NCI-H510A treated with DMSO at 0.1 percent for 48 hours (cell line): ENCODE results near the gene FAM222A.
"Not testable (repeated sequence)": the region's sequence is repeated elsewhere in the genome, so short reads cannot be mapped to it uniquely, and the experiment has no call there.

Experiments
- DNase-seq: peaks from one replicate; lab custom pipeline; 2025; lab: John Stamatoyannopoulos, UW

Gene FAM222A

DNA sequence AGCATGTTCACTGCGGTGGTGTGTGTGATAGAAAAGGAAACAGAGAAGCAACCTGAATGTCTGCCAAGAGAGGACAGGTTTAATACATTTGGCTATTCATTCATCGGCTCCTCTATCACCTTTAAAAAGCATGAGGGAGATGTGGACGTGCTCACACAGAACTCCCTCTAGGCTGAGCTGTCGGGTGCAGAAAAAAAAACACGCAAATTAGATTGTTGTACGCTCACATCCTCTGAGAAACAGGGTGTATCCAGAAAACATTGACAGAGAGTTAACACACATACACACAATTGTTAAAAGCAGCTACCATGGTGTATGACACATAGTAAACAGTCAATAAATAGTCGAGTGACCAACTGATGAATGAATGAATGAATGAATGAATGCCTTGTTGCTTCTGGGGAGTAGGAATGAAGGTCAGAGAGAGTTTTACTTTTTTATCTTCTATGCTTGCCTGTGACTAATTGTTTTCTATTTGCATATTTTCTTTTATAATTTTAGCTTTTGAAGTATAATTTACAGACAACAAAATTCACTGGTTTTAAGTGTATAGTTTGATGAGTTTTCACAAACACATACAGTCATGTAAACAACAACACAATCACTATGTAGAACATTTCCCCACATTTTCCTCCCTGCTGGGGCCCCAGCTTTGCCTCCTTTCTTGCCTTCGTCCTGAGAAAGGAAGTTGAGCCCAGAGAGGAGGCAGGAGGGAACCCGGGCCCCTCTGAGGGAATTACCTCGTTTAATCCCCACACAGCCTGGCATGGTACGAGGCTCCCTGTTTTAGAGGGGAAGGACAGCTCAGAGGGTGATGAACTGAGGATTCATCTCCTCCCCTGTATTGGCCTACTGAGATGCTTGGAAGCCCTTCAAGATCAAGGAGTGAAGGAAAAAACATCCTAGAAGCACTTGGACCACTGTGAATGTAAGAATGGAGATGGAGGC is 19.7 kb upstream of the FAM222A start:
- DNase-seq = no peak

DNA sequence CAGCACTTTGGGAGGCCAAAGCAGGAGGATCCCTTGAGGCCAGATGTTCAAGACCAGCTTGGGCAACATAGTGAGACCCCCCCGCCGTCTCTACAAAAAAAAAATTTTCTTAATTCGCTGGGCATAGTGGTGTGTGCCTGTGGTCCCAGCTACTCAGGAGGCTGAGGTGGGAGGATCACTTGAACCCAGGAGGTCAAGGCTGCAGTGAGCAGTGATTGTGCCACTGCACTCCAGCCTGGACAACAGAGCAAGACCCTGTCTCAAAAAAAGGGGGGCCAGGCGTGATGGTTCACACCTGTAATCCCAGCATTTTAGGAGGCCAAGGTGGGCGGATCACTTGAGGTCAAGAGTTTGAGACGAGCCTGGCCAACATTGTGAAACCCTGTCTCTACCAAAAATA is 19.0 kb upstream of the FAM222A start:
- DNase-seq = not testable (repeated sequence)

DNA sequence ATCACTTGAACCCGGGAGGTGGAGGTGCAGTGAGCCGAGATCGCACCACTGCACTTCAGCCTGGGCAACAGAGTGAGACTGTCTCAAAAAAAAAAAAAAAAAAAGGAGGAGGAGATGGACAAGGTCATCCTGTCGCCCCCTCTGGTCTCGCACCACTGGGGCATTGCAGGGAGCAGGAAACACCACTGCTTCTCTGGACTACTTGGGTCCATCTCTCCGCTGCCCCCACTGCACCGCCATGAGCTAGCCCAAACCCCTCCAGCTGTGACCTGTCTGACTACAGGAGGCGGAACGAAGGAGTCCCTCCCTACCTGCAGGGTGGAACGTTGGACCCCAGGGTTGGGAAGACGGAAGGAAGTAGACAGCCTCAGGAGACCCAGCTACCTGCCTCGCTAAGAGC is 18.2 kb upstream of the FAM222A start:
- DNase-seq = no peak

DNA sequence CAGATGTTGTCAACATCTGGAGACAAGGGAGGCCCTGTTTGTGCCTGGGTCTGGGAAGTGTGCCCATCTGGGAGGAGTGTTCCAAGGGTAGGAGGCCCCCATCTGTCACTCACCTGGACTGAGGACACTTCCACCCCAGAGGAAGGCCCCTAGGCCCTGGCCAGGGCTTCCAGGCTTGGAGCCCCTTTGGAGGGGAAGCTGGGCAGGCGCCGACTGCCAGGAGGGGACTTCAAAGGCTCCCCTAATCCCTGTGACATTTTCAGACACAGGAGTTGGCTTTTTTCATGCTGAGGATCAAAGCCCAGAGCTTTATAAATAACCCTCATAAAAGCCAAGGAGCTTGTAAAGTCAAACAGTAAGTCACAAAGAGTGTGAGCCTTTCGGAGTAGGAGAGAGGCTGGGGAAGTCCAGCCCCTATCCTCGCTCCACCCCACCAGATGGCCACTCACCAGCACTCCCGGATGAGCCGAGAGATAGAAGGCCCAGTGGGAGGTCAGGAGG is 17.6 kb upstream of the FAM222A start:
- no peak for DNase-seq

DNA sequence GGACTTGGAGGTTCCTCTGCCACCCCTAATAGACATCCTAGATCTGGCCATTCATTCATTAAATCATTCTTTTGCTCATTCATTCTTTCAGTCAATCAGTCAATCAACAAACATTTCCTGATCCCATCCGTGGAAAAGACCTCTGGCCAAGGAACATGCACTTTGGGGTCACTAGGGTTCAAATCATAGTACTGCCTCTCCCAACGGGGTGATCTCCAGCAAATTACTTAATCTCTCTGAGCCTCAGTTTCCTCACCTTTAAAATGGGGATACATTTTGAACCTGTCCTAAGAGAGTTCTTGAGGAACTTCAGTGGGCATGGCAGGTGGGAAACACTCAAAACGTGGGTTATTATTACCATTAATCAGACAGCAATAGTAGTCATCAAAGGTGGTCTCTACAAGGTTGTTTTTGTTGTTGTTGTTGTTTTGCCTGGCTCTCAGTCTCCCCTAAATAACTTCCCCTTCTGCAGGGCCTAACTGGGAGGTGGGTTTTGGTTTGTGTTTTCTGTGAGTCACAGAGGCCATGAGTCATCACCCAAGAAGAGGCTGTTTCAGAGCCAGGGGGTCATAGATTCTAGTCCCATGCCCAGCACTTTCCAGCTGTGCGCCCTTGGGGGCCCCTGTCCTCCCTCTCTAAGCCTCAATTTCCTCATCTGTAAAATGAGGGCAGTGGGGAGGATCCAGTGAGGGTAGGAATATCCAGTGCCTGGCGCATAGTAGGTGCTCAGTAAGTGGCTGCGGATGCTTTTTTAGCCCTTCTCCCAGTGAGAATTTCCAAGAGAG is 16.9 kb upstream of the FAM222A start:
- no peak for DNase-seq

DNA sequence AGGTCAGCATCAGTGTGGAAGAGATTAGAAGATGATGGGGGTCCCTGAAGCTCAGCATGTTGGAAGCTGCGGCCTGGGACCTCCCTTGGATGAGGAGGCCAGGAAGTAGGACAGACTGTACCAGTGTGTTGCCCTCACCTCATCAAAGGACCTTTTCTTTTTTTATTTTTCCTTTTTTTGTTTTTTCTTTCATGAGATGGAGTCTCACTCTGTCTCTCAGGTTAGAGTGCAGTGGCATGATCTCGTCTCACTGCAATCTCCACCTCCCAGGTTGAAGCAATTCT is 16.4 kb upstream of the FAM222A start:
- no peak for DNase-seq

DNA sequence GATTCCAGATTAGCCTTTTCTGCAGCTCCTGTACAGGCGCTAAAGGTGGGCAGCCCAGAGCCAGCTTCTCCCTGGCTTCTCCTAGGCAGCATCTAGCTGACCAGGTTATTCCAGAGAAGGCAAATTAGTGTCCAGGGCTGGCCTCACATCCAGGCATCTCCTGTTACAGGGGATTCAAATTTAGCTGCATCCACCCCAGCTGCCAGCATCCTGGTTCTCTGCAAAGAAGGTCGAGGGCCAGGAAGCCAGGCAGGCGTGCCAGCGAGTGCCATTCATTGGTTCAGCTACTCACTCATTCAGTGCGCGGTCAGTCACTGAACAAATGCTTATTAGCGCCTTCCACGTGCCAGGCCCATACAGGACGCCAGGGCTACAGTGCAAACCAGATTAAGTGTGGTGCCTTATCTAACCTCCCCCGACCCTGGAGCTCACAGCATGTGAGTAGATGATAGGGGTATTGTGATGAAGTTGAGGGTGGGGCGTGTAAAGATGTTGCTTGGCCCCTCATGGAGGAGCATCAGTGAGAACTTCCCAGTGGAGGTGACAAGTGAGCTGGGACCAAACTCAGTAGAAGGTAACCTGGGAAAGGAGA is 15.7 kb upstream of the FAM222A start:
- DNase-seq = no peak

DNA sequence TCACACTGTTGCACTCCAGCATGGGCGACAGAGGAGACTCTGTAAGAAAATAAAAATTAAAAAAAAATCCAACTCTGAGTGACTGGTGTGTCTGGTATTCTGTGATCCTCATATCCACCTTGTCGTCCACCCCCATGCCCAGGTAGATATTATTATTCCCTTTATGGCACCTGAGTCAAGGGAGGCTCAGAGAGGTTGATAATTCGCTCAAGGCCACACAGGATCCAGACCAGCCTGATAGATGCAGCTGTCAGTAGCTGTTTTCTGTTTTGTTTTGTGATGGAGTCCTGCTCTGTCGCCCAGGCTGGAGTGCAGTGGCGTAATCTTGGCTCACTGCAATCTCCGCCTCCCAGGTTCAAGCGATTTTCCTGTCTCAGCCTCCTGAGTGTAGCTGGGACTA is 14.8 kb upstream of the FAM222A start:
- no peak for DNase-seq

DNA sequence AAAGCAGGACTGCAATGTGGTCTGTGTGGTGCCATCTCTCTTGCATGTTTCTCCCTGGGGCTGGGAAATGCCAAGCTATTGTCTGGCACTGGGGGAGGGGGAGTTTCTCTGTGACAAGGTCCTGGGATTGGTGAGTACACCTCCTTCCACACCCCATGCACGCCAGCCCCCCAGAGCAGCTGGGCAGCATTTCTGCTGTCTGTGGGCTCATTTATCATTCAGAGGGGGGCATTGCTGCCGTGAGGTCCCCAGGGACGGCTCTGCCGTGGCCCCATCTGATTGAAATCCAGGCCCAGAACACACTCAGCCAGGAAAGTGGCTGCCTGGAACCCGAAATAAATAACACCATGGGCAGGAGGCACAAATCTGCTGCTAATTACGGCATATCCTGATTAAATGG is 12.6 kb upstream of the FAM222A start:
- DNase-seq = no peak

DNA sequence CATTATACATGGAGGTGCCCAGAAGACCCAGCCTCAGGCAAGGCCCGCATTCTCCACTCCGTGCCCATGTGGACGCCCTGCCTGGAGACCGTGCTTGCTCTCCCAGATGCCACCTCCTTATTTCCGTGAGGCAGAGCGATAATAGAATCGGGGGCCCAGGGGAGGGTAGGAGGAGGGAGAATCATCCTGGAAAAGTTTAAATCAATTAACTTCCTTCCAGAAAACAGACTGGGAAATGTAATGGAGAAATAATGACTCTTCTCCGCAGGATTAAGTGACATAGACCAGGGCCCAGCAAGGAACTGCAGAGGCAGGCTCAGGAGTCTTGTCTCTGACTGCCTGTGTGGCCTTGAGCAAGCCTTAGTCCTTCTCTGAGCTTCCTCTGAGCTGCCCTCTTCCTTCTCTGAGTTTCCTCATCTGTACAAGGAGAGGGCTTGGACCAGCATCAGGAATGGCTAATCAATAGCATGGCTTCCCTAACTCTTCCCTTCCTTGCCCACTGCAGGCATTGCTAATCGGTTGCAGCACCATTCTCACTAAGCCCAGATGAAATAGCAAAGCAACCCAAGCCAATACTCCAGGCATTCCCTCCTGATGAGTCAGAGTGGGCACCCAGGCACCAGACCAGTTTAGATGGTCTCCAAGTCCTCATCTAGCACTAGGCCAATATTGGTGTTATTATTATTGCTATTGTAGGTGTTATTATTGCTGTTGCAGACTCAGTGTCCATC is 11.3 kb upstream of the FAM222A start:
- DNase-seq = no peak

DNA sequence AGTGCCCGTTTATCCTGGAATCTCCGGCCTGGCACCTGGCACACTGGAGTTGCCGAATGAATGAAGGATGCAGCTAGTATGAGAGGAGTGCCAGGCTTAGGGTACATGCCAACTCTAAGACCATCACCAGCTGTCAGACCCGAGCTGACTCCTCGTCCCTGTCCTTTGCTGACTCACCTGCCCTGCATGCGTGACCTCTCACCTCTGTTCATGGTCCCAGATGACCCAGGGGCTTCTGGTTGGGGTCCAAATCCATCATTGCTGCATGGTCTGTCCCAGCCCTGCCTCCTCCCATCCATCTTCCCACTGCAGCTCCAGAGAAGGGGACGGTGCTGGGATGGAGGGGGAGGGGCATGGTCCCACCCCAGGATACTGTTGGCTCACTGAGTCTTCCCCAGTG is 9.9 kb upstream of the FAM222A start:
- no peak for DNase-seq

DNA sequence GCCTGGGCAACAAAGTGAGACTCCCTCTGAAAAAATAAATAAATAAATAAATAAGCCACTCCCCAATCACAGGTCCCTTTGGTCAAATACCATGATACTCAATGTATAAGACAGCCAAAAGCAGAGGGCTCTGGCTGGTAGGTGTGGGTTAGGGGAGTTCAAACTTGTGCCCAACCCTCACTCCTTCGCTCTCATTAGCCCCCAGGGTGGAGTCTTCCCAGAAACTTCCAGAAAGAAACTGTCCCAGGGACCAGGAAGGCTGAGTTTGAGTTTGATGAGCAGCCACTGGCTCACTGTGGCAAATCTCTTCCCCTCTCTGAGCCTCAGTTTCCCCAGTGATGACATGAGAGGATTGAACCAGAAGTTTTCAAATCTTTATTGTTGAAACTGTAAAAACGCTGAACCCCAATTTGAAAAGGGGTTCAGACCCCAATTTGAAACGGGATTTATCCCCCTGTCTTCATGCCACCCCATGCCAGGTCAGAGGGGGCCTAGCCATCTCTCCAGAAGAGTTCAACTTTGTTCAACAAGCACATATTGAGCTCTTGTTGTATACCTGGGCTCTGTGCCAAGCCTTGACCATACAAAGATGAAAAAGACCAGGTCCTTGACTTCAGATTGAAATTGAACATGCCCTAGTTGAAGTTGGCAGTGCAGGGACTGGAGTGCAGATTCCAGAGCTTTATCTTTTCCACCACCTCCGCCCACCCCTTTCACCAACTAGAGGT is 9.1 kb upstream of the FAM222A start:
- DNase-seq = no peak

DNA sequence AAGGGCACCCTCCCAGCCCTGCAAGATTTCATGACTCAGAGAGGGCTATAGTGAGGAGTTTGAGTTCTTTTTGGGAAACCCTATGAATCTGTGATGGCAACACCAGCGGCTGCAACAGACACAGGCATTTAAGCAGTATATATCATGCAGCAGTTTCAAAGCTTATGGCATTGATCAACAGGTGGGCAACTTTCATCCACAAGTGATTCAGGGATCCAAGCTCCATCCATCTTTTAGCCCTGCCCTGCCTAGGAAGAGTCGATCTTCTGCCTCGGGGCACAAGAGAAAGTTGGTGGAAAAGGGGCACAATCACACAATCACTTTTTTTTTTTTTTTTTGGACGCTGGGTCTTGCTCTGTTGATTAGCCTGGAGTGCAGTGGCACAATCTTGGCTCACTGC is 8.3 kb upstream of the FAM222A start:
- DNase-seq = no peak

DNA sequence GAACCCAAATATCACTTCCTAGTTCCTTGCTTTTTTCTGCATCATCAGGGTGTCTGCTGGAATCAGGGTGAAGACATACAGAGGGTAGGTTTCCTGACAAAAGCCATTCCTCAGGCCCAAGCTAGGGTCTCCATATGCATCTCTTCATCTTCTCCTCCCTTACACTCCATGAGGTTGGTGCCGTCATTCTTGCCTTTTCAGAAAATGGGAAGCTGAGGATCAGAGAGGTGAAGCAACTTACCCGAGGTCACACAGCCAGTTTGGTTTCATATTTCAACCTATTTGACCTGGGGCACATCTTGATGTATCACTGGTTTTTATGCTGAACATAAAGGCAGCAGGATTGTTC is 7.3 kb upstream of the FAM222A start:
- no peak for DNase-seq

DNA sequence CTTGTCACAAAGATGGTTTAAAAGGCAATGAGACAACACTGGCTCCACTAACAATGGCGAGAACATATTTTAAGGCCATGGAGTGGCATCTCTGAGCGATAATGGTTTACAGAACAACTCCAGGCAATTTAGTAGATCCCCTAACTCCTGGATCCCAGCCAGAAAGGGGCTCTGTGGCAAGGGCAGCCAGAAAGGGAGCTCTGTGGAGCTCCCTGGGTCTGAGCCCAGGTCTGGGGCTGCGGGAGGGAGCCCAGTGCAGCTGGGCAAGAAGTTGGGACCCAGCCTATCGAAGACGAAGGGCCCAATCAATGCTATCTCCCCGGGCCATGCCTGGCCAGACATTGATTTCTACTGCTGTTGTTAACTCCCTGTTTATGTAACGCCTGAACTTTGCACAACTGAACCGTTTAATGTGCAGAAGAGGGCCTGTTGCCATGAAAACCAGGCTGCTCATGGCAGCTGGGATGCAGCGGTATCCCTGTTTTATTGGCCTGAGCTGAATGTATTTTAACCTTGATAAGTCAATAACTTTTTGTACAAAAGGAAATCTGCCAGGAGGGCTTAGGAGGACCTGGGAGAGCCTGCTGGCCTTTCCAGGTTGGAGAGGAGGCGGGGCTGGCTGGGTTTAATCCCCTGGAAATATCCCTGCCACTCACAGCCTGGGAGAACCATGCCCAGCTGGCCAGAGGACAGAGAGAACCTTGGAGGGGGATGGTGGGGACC is 6.7 kb upstream of the FAM222A start:
- DNase-seq = no peak

DNA sequence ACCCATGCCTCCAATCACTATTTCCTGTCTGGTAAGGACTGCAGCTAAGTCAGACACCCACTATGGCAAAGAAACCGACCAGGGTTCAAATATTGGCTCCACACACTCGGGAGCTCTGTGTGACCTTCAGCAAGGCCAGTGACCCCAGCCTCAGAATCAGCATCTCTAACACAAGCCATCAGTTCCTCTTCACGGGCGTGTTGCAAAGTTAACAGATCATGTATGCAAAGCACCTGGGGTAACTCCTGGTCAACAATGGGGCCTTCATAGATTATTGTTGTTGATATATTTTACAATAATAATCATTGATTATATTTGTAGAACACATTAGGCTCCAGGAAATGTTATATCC is 6.2 kb upstream of the FAM222A start:
- no peak for DNase-seq

DNA sequence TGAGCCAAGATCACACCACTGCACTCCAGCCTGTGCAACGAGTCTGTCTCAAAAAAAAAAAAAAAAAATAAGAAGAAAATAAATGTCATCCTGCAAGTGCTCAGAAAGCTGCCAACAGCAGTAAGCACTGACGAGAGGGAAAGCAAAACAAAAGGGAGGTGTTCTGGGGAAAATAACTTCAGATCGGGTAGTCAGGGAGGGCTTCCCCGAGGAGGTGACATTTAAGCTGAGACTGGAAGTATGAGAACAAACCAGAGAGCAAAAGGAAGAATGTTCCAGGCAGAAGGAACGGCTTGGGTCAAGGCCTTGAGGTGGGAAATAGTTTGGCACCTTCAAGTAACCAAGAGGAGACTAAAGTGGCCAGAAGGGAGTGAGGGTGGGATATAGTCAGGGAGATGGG is 4.7 kb upstream of the FAM222A start:
- no peak for DNase-seq

DNA sequence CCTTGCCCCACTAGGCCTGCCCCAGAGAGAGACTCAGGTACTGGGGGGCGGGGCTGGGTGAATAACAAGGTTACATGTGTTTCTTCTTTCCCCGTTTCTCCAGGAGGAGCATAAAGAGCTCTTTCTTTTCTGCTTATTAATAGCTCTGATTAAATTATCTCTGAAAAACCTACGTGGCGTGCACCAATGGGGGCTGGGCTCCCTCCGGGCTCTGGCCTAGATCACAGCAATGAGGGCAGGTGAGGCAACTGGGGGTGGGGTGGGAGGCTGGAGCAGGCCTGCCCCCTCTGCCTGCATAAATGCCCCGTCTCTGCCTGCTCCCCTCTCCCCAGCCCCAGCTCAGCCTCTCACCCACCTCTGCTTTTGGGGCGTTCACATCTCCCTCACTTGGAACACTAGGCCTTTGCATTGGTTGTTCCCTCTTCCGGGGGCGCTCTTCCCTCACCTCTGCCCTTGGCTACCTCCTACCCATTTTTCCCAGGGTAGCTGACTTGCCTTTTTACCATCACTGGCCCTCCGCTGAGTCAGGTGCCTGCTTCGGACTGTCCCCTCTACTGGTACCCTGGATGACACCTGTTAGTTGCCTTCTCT is 4.1 kb upstream of the FAM222A start:
- DNase-seq = no peak

DNA sequence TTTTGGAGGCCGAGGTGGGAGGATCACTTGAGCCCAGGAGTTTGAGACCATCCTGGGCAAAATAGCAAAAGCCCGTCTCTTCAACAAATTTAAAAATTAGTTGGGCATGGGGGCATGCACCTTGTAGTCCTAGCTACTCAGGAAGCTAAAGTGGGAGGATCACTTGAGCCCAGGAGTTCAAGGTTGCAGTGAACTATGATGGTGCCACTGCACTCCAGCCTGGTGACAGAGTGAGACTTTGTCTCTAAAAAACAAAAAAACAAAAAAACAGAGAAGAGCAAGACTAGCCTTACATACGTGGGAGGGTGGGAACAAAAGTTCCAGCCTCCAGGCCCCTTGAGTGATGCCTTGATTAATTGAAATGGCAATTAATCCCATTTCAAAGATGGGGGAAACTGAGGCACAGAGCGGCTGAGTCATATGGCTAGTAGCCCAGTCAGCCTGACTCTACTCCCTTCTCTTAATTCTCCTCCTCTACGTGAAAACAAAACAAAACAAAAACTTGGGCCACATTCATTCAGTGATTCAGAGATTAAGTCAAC is 3.3 kb upstream of the FAM222A start:
- DNase-seq = no peak
